Chondrocyte (in vitro differentiated cells): ENCODE measurements around the gene SH2D1B. TPM values are rescaled to one million over a fixed set of nuclear protein-coding genes. Genes with fewer than 3 reads are reported as not detected.

Experiments used
- DNase-seq: peaks from one replicate; pipeline ENCODE4 v3.0.0; 2021; ENCODE audit warnings: mixed read lengths, low spot score
- H3K27ac Mint-ChIP-seq: one replicate; pipeline ENCODE4 v1.8.0; 2021; ENCODE audit warnings: mild to moderate bottlenecking, moderate library complexity, mixed read lengths; ENCODE audit not compliant: unreplicated experiment
- H3K27me3 Mint-ChIP-seq: 2 replicates; pipeline ENCODE4 v1.8.0; 2021; ENCODE audit warnings: low read depth, mixed read lengths
- H3K36me3 Mint-ChIP-seq: 2 replicates; pipeline ENCODE4 v1.8.0; 2021; ENCODE audit warnings: low read depth, mixed read lengths
- H3K4me1 Mint-ChIP-seq: 2 replicates; pipeline ENCODE4 v1.8.0; 2021; ENCODE audit warnings: low read depth, mild to moderate bottlenecking, mixed read lengths
- H3K4me3 Mint-ChIP-seq: one replicate; pipeline ENCODE4 v1.8.0; 2021; ENCODE audit warnings: mild to moderate bottlenecking, moderate library complexity, mixed read lengths; ENCODE audit not compliant: unreplicated experiment
- H3K9me3 Mint-ChIP-seq: 2 replicates; pipeline ENCODE4 v1.8.0; 2021; ENCODE audit warnings: low read depth, mixed read lengths
- total RNA-seq: library from RNA; stranded (reverse); gene quantifications from 3 replicates; pipeline ENCODE4 v1.2.1, GENCODE V29; 2021
- TF ChIP-seq, protein P1 (sequence below): fragments of 200-600 bp; sonication (generic); IDR thresholded peaks from 2 replicates; pipeline ENCODE4 v1.5.0; 2021; ENCODE audit warnings: antibody characterized with exemption, mild to moderate bottlenecking, moderate library complexity

Gene SH2D1B
- total RNA-seq, 1 donor from 2014 or later: not detected

GRCh38 chr1:162397039-162397448 lies 14.9 kb downstream of the SH2D1B start:
- no peak for DNase-seq
- Mint-ChIP-seq H3K27me3 (peaks cover 15% of the 10 kb centered on the region), H3K4me1 (peaks cover 15% of the 10 kb centered on the region), H3K27ac (no peak overlapping the region), H3K36me3 (no peaks in the 10 kb centered on the region), H3K9me3 (no peaks in the 10 kb centered on the region), H3K4me3 (no peak overlapping the region)
- TF ChIP-seq, protein P1, sequence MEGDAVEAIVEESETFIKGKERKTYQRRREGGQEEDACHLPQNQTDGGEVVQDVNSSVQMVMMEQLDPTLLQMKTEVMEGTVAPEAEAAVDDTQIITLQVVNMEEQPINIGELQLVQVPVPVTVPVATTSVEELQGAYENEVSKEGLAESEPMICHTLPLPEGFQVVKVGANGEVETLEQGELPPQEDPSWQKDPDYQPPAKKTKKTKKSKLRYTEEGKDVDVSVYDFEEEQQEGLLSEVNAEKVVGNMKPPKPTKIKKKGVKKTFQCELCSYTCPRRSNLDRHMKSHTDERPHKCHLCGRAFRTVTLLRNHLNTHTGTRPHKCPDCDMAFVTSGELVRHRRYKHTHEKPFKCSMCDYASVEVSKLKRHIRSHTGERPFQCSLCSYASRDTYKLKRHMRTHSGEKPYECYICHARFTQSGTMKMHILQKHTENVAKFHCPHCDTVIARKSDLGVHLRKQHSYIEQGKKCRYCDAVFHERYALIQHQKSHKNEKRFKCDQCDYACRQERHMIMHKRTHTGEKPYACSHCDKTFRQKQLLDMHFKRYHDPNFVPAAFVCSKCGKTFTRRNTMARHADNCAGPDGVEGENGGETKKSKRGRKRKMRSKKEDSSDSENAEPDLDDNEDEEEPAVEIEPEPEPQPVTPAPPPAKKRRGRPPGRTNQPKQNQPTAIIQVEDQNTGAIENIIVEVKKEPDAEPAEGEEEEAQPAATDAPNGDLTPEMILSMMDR: no peak

DNA sequence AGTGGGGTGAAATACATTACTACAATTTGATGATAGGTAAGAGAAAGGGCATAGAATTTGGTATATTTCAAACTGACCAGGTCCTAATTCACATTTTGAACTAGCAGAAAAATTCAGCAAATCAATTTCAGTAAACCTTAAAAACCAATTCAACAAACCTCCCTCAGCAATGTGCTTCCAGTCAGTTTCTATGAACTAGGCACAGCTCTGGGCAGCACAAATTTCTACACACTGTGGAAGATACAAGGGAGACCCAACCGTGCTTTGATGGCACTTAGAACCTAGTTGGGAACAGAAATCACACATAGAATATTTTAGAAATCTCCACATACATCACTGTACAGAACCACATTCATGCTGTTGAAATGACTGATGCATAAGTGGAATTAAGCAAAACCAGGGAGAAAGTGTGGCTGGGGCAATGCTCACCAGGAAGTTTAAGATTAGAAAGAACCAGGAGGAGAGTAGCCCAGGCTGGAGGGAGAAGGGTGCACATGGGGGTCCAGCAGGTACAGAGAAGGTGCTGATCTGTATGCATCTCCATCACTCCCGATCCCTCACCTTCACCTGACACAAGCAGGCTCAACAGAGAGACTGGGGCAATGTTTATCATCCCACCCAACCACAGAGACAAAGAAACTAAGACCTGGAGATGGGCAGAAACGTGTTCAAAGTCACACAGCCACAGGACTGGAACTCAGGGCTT lies 15.6 kb downstream of the SH2D1B start:
- Mint-ChIP-seq H3K4me1 (peaks cover 15% of the 10 kb centered on the region), H3K27ac (no peak overlapping the region), H3K36me3 (no peaks in the 10 kb centered on the region), H3K4me3 (no peak overlapping the region), H3K9me3 (no peaks in the 10 kb centered on the region), H3K27me3 (peaks cover 15% of the 10 kb centered on the region)
- TF ChIP-seq, protein P1: no peak
- DNase-seq: no peak

- Mint-ChIP-seq H3K36me3 (no peaks in the 10 kb centered on the region), H3K27me3 (peaks cover 9% of the 10 kb centered on the region), H3K4me1 (no peaks in the 10 kb centered on the region), H3K9me3 (no peaks in the 10 kb centered on the region), H3K27ac (no peak overlapping the region), H3K4me3 (no peak overlapping the region)
- TF ChIP-seq, protein P1: peak; percentile 91
- no peak for DNase-seq
Measured at GRCh38 chr1:162391790-162392563, 20.0 kb downstream of the SH2D1B start.

- Mint-ChIP-seq H3K4me3 (no peak overlapping the region), H3K9me3 (no peaks in the 10 kb centered on the region), H3K27ac (no peak overlapping the region), H3K27me3 (no peaks in the 10 kb centered on the region), H3K36me3 (peaks cover 1% of the 10 kb centered on the region), H3K4me1 (no peaks in the 10 kb centered on the region)
- TF ChIP-seq, protein P1: no peak
- DNase-seq: no peak
Measured at GRCh38 chr1:162390396-162391185, 21.3 kb downstream of the SH2D1B start.

DNA sequence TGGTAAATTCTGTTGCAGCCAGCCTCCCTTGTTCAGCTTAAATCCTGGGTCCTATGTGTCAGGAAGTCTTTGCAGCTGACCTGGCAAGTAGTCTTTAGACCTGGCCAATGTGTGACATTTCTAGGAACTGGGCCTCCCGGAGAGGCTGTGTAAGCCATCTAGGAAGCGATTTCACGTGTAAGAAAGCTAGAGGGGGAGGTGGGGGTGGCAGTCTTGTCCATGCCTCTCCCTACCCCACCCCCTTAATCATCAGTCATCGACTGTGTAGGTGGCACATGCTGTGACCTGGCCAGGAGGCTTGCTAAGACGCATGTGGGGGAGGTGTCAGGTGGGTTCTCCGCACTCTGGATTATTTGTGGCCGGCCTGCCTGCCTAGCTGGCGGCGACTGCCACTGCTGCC lies 22.0 kb downstream of the SH2D1B start:
- H3K36me3 Mint-ChIP-seq: peaks cover 5% of the 10 kb centered on the region
- no peak overlapping the region for H3K27ac Mint-ChIP-seq
- no peaks in the 10 kb centered on the region for H3K4me1 Mint-ChIP-seq
- no peak for DNase-seq
- H3K9me3 Mint-ChIP-seq: no peaks in the 10 kb centered on the region
- TF ChIP-seq, protein P1: no peak
- H3K4me3 Mint-ChIP-seq: no peak overlapping the region
- no peaks in the 10 kb centered on the region for H3K27me3 Mint-ChIP-seq
